Raji (cell line): ENCODE measurements around the gene LMAN1L.
A peak's percentile ranks its signal among the peaks of the same experiment; 100 is the strongest.

Experiments
- POLR2A ChIP-seq: IDR thresholded peaks from 2 replicates; pipeline ENCODE4 v1.6.1; 2011; ENCODE audit warnings: low read depth, low read length, control low read depth; ENCODE audit not compliant: insufficient read depth

Gene LMAN1L

GRCh38 chr15:74869372-74869725, 56.7 kb downstream of the LMAN1L start:
- TF ChIP-seq POLR2A: no peak

- TF ChIP-seq POLR2A: no peak
These were observed 57.2 kb downstream of the LMAN1L start for GRCh38 chr15:74869726-74870407.

DNA sequence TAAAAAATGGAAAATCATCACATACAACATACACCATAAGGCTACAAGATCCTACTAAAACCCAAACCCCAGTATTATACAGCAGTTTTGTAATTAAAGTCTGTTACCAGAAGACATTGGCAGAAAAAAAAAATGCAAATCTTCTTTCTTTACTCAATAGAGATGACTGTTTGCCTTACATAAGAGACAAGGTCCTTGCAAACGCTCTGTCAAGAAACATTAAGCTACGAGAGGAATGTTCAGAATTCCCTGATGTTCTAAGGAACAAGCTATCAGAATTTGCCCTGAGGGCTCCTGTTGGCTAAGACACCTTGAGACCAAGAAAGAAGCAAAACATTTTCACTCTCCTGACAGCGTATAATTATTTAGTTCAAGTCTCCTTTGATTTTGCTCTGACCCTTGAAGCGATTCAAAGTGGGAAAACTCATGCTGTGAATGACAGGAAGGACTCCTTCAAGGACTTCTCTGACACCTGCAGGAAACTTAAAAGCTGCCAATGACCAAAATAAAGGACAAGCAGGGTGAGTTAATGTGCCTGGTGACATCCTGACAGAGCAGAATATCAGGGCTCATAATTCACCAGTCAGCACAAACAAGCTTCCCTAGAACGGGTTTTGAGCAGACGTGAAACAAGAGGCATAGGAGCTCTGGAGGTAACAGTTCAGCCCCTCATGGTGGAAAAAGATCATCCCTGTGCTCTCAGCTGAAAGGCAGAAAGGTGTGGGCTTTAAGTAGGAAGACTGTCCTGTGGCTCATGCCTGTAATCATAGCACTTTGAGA, 58.0 kb downstream of the LMAN1L start:
- no peak for TF ChIP-seq POLR2A

GRCh38 chr15:74872702-74873035, 60.0 kb downstream of the LMAN1L start:
- no peak for TF ChIP-seq POLR2A

DNA sequence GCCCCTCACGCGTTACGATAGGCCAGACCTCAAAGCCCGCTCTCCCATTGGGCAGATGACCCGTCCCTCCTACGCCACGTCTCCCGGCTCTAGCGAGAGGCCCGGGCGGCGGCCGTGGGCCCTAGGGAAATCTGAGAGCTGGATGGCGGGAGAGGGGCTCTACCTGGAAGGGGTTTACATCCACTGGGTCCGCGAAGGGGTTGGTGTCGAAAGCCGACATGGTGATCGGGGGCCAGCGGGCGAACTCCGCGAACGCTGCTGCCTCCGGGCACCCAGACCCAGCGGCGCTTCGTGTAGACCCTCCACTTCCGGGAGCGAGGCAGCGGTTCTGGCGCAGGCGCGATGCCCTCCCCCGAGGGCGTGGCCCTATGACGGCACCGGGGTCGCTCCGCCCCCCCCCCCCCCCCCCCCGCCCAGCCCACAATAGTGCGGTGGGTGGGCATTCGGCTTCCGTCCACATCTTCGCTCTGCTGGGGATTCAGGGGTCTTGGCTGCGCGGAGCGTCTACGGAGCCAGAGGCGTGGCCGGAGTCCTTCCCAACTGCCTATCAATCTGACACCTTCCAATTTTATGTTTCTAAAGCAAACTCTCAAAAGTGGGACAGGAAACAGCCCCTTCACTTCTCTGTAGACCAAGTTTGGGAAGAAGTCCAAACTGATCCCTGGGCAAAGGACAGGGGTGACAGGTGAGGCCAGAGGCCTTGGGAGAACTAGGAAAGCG, 60.6 kb downstream of the LMAN1L start, which contains the start of gene SCAMP2:
TSS of gene SCAMP2 (minus strand) at position 330 of the 720 bp plus-strand sequence. CDS start at position 220, 110 bp downstream.
- TF ChIP-seq POLR2A: peak; percentile 94

GRCh38 chr15:74873756-74874424, 61.3 kb downstream of the LMAN1L start:
- TF ChIP-seq POLR2A: no peak
